A673 (cell line): ENCODE results near the gene SPIB. TPM values are rescaled to one million over a fixed set of nuclear protein-coding genes. Genes with fewer than 3 reads are reported as not detected.

Experiments
- BruUV-seq: library from RNA; stranded (reverse); fragments of 400-500 nt; replicated peaks from 2 replicates; lab custom pipeline; 2021; lab: Mats Ljungman, UMichigan
- CTCF ChIA-PET: fragments of 300-600 bp; sonication (Branson Sonifier 250); formaldehyde crosslinking; loops from one replicate; lab custom pipeline; 2022; ENCODE audit warnings: antibody characterized with exemption; lab: Charles Lee
- POLR2A ChIA-PET: fragments of 300-600 bp; sonication (Branson Sonifier 250); formaldehyde crosslinking; loops from one replicate; lab custom pipeline; 2022; ENCODE audit warnings: antibody characterized with exemption; ENCODE audit not compliant: low non-redundant PET; lab: Charles Lee
- DNase-seq: peaks from one replicate; pipeline ENCODE4 v3.0.0-alpha.2; 2015; ENCODE audit warnings: low spot score
- H3K27ac ChIP-seq: fragments of 200-600 bp; sonication (generic); 2 replicates; pipeline ENCODE4 v1.5.1; 2016; ENCODE audit warnings: mixed run types, low read depth, mild to moderate bottlenecking, mixed read lengths, antibody characterized with exemption, low read length; ENCODE audit not compliant: poor library complexity, severe bottlenecking
- H3K27me3 ChIP-seq: fragments of 200-600 bp; sonication (generic); replicated peaks from 2 replicates; pipeline ENCODE4 v1.6.1; 2017; ENCODE audit warnings: mixed run types, low read depth, mild to moderate bottlenecking, mixed read lengths, antibody characterized with exemption, low read length; ENCODE audit not compliant: insufficient read depth, poor library complexity
- H3K36me3 ChIP-seq: fragments of 200-600 bp; sonication (generic); 2 replicates; pipeline ENCODE4 v1.6.1; 2016; ENCODE audit warnings: mixed run types, mild to moderate bottlenecking, mixed read lengths, antibody characterized with exemption, low read length; ENCODE audit not compliant: insufficient read depth, poor library complexity, severe bottlenecking
- H3K4me1 ChIP-seq: fragments of 200-600 bp; sonication (generic); 2 replicates; pipeline ENCODE4 v1.6.1; 2017; ENCODE audit warnings: mixed run types, mild to moderate bottlenecking, mixed read lengths, antibody characterized with exemption, low read length; ENCODE audit not compliant: insufficient read depth, poor library complexity, severe bottlenecking
- H3K4me3 ChIP-seq: fragments of 200-600 bp; sonication (generic); 2 replicates; pipeline ENCODE4 v1.5.1; 2016; ENCODE audit warnings: low read depth, mixed run types, mild to moderate bottlenecking, mixed read lengths, low read length; ENCODE audit not compliant: poor library complexity, severe bottlenecking
- H3K9me3 ChIP-seq: fragments of 200-600 bp; sonication (generic); 2 replicates; pipeline ENCODE4 v1.6.1; 2016; ENCODE audit warnings: mixed run types, low read depth, mild to moderate bottlenecking, mixed read lengths, antibody characterized with exemption, low read length; ENCODE audit not compliant: poor library complexity, severe bottlenecking
- EZH2 ChIP-seq: fragments of 200-600 bp; sonication (generic); IDR thresholded peaks from 2 replicates; pipeline ENCODE4 v1.6.1; 2017; ENCODE audit warnings: borderline replicate concordance, low read depth, mild to moderate bottlenecking, mixed read lengths, antibody characterized with exemption, low read length; ENCODE audit not compliant: poor library complexity, severe bottlenecking
- intact Hi-C: fragments of 100-400 bp; cut with micrococcal nuclease; formaldehyde crosslinking; loops from one replicate; pipeline ENCODE4 v1.10.0; 2022; ENCODE audit not compliant: unreplicated experiment
- total RNA-seq: library from RNA; stranded (reverse); gene quantifications from 2 replicates; pipeline ENCODE4 v1.2.3, GENCODE V29; 2021
- TF ChIP-seq, protein P1 (sequence below): fragments of 300-800, 200-600 bp; sonication (generic); conservative IDR thresholded peaks from 2 replicates; pipeline ENCODE4 v1.5.1; 2017; ENCODE audit warnings: low read depth, mild to moderate bottlenecking, antibody characterized with exemption, low read length, moderate library complexity, mixed read lengths

The SPIB gene
- total RNA-seq, 1 experiment from 2014 or later: 0.75 TPM

DNA sequence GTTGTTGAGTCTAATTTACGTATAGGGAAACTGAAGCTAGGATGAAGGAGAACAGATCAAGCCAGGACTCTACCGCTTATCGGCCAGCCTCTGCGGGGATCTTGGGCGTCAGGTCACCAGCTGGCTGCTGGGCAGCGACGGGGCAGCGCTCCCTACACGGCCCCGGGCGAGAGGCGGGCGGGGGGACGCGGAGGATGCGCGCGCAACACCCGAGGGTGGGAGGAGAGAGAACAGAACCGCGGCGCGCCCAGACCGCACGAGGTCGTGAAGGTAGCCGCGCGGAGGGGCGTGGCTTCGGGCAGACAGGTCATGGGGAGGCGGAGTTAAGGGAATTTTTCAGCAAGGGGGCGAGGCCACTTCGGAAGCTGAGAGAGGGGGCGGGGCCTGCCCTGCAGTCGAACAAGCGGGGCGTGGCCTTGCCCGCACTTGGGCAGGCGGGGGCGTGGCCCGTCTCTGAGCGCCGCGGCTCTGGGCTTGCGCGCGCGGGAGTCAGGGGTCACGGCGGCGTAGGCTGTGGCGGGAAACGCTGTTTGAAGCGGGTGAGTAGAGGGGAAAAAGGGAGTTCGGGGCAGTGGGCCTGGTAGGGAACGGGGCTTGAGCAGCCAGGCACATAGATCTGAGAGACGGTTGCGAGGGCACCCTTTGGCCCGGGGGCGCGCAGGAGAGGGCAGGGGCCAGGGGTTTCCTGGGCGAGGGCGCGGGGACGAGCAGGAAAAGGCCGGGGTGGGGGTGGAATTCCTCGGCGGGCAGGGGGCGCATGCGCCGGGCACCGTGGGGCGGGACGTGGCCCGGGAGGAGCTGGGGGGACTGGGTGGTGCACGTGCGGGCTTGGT, 34.7 kb upstream of the SPIB start, which contains the start of gene POLD1:
TSS of gene POLD1 (plus strand) at position 496 of the 833 bp plus-strand sequence. CDS start 14,505 bp downstream, outside the sequence.
- intact Hi-C loops: no loop called here
- POLR2A ChIA-PET: no interaction called here

DNA sequence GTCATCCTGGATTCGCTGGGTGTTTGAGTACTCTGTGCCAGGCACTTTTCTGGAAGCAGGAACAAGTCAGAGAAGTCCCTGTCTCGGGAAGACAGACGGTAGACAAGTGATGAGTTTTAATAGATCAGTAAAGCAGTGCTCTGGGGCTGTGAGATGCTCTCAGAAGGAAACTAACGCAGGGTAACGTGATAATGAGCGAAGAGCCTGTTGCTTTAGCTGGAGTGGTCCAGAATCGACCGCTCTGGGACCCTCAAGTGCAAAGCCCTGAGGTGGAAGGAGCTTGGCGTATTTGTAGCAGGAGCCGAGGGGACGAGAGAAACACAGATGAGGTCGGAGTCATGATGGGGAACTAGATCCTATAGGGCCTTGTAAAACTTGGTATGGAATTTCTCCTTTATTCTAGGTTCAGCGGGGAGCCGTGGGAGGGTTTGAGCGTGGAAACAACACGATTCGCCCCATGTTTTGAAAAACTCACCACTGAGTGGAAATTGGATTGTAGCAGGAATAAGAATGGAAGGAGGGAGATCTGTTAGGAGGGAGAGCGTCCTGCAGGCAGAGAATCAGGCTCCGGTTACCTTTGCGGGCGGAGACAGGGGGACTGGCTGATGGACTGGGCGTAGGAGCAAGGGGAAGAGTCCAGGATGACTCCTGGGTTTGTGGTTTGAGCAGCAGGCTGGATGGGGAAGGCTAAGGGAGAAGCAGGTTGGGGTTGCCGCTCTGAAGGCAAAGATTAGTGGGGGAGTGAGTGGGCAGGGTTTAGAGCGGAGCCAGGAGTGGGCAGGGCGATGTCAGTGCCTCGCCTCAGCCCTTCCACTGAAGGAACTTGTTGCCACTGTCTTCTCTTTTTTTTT, 33.8 kb upstream of the SPIB start:
- Histone ChIP-seq H3K9me3 (no peaks in the 10 kb centered on the region), H3K36me3 (peaks cover 27% of the 10 kb centered on the region), H3K27ac (peak overlapping the region; percentile 92), H3K4me1 (no peaks in the 10 kb centered on the region), H3K4me3 (peak overlapping the region; percentile 61), H3K27me3 (no peaks in the 10 kb centered on the region)
- ChIA-PET POLR2A (no interaction called here), CTCF (interaction anchor here (0.6 to 1.3 kb wide), 3 partner anchors 16 to 254 kb away, joined by 3 to 6 read pairs (median 4); no protein-coding TSS in a partner anchor)
- TSS peak; percentile 33 for BruUV-seq
- DNase-seq: no peak
- no peak for TF ChIP-seq EZH2
- TF ChIP-seq, protein P1, sequence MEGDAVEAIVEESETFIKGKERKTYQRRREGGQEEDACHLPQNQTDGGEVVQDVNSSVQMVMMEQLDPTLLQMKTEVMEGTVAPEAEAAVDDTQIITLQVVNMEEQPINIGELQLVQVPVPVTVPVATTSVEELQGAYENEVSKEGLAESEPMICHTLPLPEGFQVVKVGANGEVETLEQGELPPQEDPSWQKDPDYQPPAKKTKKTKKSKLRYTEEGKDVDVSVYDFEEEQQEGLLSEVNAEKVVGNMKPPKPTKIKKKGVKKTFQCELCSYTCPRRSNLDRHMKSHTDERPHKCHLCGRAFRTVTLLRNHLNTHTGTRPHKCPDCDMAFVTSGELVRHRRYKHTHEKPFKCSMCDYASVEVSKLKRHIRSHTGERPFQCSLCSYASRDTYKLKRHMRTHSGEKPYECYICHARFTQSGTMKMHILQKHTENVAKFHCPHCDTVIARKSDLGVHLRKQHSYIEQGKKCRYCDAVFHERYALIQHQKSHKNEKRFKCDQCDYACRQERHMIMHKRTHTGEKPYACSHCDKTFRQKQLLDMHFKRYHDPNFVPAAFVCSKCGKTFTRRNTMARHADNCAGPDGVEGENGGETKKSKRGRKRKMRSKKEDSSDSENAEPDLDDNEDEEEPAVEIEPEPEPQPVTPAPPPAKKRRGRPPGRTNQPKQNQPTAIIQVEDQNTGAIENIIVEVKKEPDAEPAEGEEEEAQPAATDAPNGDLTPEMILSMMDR: no peak
- intact Hi-C loops: no loop called here

More for the DNA sequence above, 34.7 kb upstream of the SPIB start, which contains the start of gene POLD1:
- no TSS peak for BruUV-seq
- Histone ChIP-seq H3K4me1 (no peaks in the 10 kb centered on the region), H3K9me3 (no peaks in the 10 kb centered on the region), H3K36me3 (peaks cover 35% of the 10 kb centered on the region), H3K27ac (peak within 1 kb of the TSS; percentile 92), H3K27me3 (no peaks in the 10 kb centered on the region), H3K4me3 (peak within 1 kb of the TSS; percentile 61)
- TF ChIP-seq EZH2: no peak
- TF ChIP-seq, protein P1: no peak
- peak; percentile 98 for DNase-seq
- CTCF ChIA-PET: interaction anchor here (0.6 to 1.3 kb wide), 3 partner anchors 15 to 255 kb away, joined by 3 to 6 read pairs (median 4); no protein-coding TSS in a partner anchor

DNA sequence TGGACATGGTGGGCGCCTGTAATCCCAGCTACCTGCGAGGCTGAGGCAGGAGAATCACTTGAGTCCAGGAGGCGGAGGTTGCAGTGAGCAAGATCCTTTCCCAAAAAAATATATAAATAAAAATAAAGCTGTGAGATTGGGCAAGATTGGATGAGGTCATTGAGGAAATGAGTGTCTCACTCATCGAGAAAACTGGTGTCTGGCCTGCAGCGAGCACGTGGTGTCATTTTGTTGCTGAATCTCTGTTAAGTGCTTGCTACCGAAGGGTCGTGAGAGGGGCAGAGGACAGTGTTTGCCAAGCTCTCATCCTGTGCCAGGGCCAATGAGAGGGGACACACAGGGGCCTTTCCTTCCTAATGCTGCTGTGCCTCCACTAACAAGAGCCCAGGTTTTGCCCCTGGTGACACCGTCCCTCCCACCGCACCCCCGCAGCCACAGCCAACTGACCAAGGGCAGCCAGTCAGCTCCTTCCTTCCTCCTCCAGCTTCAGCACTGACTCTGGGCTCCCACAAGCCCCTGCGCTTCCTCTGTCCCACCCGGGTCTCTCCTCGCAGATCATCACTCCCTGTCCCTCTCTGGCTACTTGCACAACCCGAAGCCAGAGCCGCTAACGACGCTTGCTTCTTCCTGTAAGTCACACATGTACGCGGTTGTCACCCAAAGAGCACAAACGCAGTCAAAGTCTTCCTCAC, 31.4 kb upstream of the SPIB start:
- TF ChIP-seq EZH2: no peak
- TF ChIP-seq, protein P1: no peak
- ChIA-PET POLR2A (no interaction called here), CTCF (no interaction called here)
- H3K4me1 ChIP-seq: no peaks in the 10 kb centered on the region
- no TSS peak for BruUV-seq
- no peak for DNase-seq
- intact Hi-C loops: no loop called here
- H3K27me3 ChIP-seq: no peaks in the 10 kb centered on the region
- H3K4me3 ChIP-seq: no peak overlapping the region
- H3K36me3 ChIP-seq: peaks cover 23% of the 10 kb centered on the region
- no peaks in the 10 kb centered on the region for H3K9me3 ChIP-seq
- no peak overlapping the region for H3K27ac ChIP-seq
